A549 (cell line): ENCODE data around the gene FUT8. TPM values are rescaled to one million over a fixed set of nuclear protein-coding genes. Genes with fewer than 3 reads are reported as not detected.

Source experiments
- ATAC-seq, 2 experiments: fragments of 200-7000 bp in 1 of 2; fragments of >200 bp in 1 of 2; cut with Nextera tagmentation in 1 of 2; cut with Tn5 transposase in 1 of 2; 3 replicates each; pipeline versions ENCODE4 v1.8.0 to v1.9.1; 2018 to 2020; ENCODE audit warnings: mild to moderate bottlenecking in 1 of 2, moderate library complexity in 1 of 2
- CTCF ChIA-PET: fragments of 300-600 bp; sonication (Branson Sonifier 250); formaldehyde crosslinking; extraction: SDS; loops from one replicate; lab custom pipeline; 2021; ENCODE audit warnings: antibody characterized with exemption, inconsistent platforms; lab: Yijun Ruan, JAX
- POLR2A ChIA-PET: fragments of 350-600 bp; formaldehyde crosslinking; extraction: SDS; loops from one replicate; lab custom pipeline; 2021; ENCODE audit warnings: antibody characterized with exemption, inconsistent platforms; lab: Yijun Ruan, JAX
- DNase-seq, 2 experiments: peaks; one replicate each; pipeline versions ENCODE4 v3.0.0 to v3.0.0-alpha.2; 2011 to 2016; ENCODE audit warnings: low read depth in 1 of 2, low spot score in 1 of 2
- FAIRE-seq: peaks from 2 replicates; lab custom pipeline; 2011; peaks lifted over from hg19 to GRCh38; lab: Jason Lieb, UNC
- H3K27ac ChIP-seq, 2 experiments: fragments of >200 bp; sonication (Bioruptor Twin); formaldehyde crosslinking; 3 replicates each; pipeline ENCODE4 v1.5.1; 2016 to 2017
- H3K4me1 ChIP-seq: fragments of >200 bp; sonication (Bioruptor Twin); formaldehyde crosslinking; 3 replicates; pipeline ENCODE4 v1.6.1; 2016
- H3K4me2 ChIP-seq: fragments of >200 bp; sonication (Bioruptor Twin); formaldehyde crosslinking; 3 replicates; pipeline ENCODE4 v1.6.1; 2016
- H3K4me3 ChIP-seq: fragments of >200 bp; sonication (Bioruptor Twin); formaldehyde crosslinking; 3 replicates; pipeline ENCODE4 v1.5.1; 2016
- H3K9me3 ChIP-seq: fragments of >200 bp; sonication (Bioruptor Twin); formaldehyde crosslinking; 3 replicates; pipeline ENCODE4 v1.6.1; 2016
- ATOH8 ChIP-seq: fragments of 250-450 bp; sonication (Bioruptor Pico); IDR thresholded peaks from 2 replicates; pipeline ENCODE4 v1.5.0; 2020; ENCODE audit warnings: low read depth, mild to moderate bottlenecking, moderate library complexity
- BCL3 ChIP-seq: fragments of >200 bp; sonication (Bioruptor Twin); formaldehyde crosslinking; IDR thresholded peaks from 3 replicates; pipeline ENCODE4 v1.6.1; 2016
- BHLHE40 ChIP-seq: IDR thresholded peaks from 2 replicates; pipeline ENCODE4 v1.6.1; 2012; ENCODE audit warnings: low read depth, low read length, inconsistent platforms
- CBX8 ChIP-seq: fragments of 200-600 bp; sonication (generic); IDR thresholded peaks from 2 replicates; pipeline ENCODE4 v1.6.1; 2016
- CHD4 ChIP-seq: fragments of 200-600 bp; sonication (generic); IDR thresholded peaks from 2 replicates; pipeline ENCODE4 v1.6.1; 2016; ENCODE audit warnings: antibody characterized with exemption, mild to moderate bottlenecking, borderline replicate concordance
- HMGXB4 ChIP-seq: fragments of 250-450 bp; sonication (Bioruptor Pico); IDR thresholded peaks from 2 replicates; pipeline ENCODE4 v1.5.0; 2021; ENCODE audit warnings: mild to moderate bottlenecking, moderate library complexity, borderline replicate concordance
- HOXB13 ChIP-seq: fragments of 250-450 bp; sonication (Bioruptor Pico); IDR thresholded peaks from 2 replicates; pipeline ENCODE4 v1.5.0; 2020; ENCODE audit warnings: low read depth, mild to moderate bottlenecking, moderate library complexity
- HOXB5 ChIP-seq: fragments of 250-450 bp; sonication (Bioruptor Pico); IDR thresholded peaks from 2 replicates; pipeline ENCODE4 v1.5.0; 2020; ENCODE audit warnings: mild to moderate bottlenecking, moderate library complexity
- KDM1A ChIP-seq: fragments of 200-600 bp; sonication (generic); IDR thresholded peaks from 2 replicates; pipeline ENCODE4 v1.6.1; 2016; ENCODE audit warnings: low read depth, mild to moderate bottlenecking
- KDM5A ChIP-seq: fragments of 200-600 bp; sonication (generic); IDR thresholded peaks from 2 replicates; pipeline ENCODE4 v1.6.1; 2016; ENCODE audit warnings: antibody characterized with exemption, mild to moderate bottlenecking
- MAX ChIP-seq: IDR thresholded peaks from 2 replicates; pipeline ENCODE4 v1.6.1; 2012
- MAZ ChIP-seq: fragments of 150-350 bp; IDR thresholded peaks from 2 replicates; pipeline ENCODE4 v1.6.1; 2014; ENCODE audit warnings: antibody characterized with exemption, low read depth, low read length, borderline replicate concordance
- PHF8 ChIP-seq: fragments of 200-600 bp; sonication (generic); IDR thresholded peaks from 2 replicates; pipeline ENCODE4 v1.6.1; 2016; ENCODE audit warnings: low read depth, mild to moderate bottlenecking, antibody characterized with exemption, moderate library complexity, borderline replicate concordance
- SMC3 ChIP-seq: fragments of >200 bp; sonication (Bioruptor Twin); formaldehyde crosslinking; IDR thresholded peaks from 3 replicates; pipeline ENCODE4 v1.6.1; 2018; ENCODE audit warnings: inconsistent platforms
- SREBF2 ChIP-seq: fragments of 450-650 bp; IDR thresholded peaks from 2 replicates; pipeline ENCODE4 v1.6.1; 2014; ENCODE audit warnings: mild to moderate bottlenecking, moderate library complexity
- TP53 ChIP-seq: fragments of 250-450 bp; sonication (Bioruptor Pico); IDR thresholded peaks from 2 replicates; pipeline ENCODE4 v1.5.0; 2021; ENCODE audit warnings: mild to moderate bottlenecking, moderate library complexity
- USF2 ChIP-seq: fragments of 450-650 bp; IDR thresholded peaks from 2 replicates; pipeline ENCODE4 v1.6.1; 2014; ENCODE audit warnings: antibody characterized with exemption
- ZFP36 ChIP-seq: fragments of 450-650 bp; IDR thresholded peaks from 2 replicates; pipeline ENCODE4 v1.6.1; 2014; ENCODE audit warnings: borderline replicate concordance; ENCODE audit not compliant: partially characterized antibody
- WGBS: methylation state at CpG from one replicate; pipeline ENCODE4 v1.1.6; 2017; ENCODE audit errors: missing lambda C conversion rate; 5-methylcytosine and 5-hydroxymethylcytosine counted together
- polyA plus RNA-seq, 4 experiments: library from polyadenylated mRNA; depleted of rRNA in 3 of 4; stranded (reverse); fragments of >200 nt; fragmentation: RNase III in 1 of 4; extraction: RNeasy Plus Mini Kit Qiagen cat#74134 plus additional on column Dnase treatment in 1 of 4; gene quantifications; 2 replicates in 3 of 4; 3 replicates in 1 of 4; pipeline ENCODE4 v1.2.3, GENCODE V29; 2011 to 2017

Gene FUT8
- polyA plus RNA-seq, 2 of the 4 experiments (the other 2 are of a cell fraction): 20.3 to 22.9 TPM

GRCh38 chr14:65471038-65471878 is 58.7 kb downstream of the FUT8 start:
- Histone ChIP-seq H3K4me2 (no peak overlapping the region), H3K27ac (no peak overlapping the region), H3K4me3 (no peak overlapping the region), H3K4me1 (no peaks in the 10 kb centered on the region), H3K9me3 (no peaks in the 10 kb centered on the region)
- DNase-seq (no peak), FAIRE-seq (no peak), ATAC-seq (no peak; a peak in 1 of 6 replicates)
- ChIA-PET CTCF (no interaction called here), POLR2A (no interaction called here)
- TF ChIP-seq SREBF2 (no peak), CHD4 (no peak), BCL3 (no peak), BHLHE40 (no peak), MAX (no peak), SMC3 (no peak), PHF8 (no peak), MAZ (no peak), ATOH8 (CRISPR knock-in tag) (no peak)
- WGBS: 84% methylated on average over 5 of the region's 5 CpGs

- Histone ChIP-seq H3K4me2 (no peak overlapping the region), H3K9me3 (no peaks in the 10 kb centered on the region), H3K27ac (no peak overlapping the region), H3K4me3 (no peak overlapping the region), H3K4me1 (no peaks in the 10 kb centered on the region)
- TF ChIP-seq HOXB5 (no peak), KDM1A (no peak), TP53 (CRISPR knock-in tag) (no peak), USF2 (no peak), PHF8 (no peak), CBX8 (no peak), ZFP36 (no peak)
- TF ChIP-seq, all 56 proteins: peak for 0
- CTCF ChIA-PET: no interaction called here
- no peak for DNase-seq
- no peak for FAIRE-seq
- ATAC-seq: no peak
- POLR2A ChIA-PET: no interaction called here
Observed at GRCh38 chr14:65472189-65472588, 59.7 kb downstream of the FUT8 start.

- no peaks in the 10 kb centered on the region for H3K9me3 ChIP-seq
- POLR2A ChIA-PET: no interaction called here
- ATAC-seq (no peak), DNase-seq (no peak), FAIRE-seq (no peak)
- H3K27ac ChIP-seq: no peak overlapping the region
- TF ChIP-seq HMGXB4 (CRISPR knock-in tag): no peak
- no peak for TF ChIP-seq KDM5A
- no peak for TF ChIP-seq HOXB13
- no peak overlapping the region for H3K4me2 ChIP-seq
- CTCF ChIA-PET: interaction anchor here (1.1 kb wide), 1 partner anchor 10 kb away, joined by 3 read pairs; no protein-coding TSS in a partner anchor
- H3K4me3 ChIP-seq: no peak overlapping the region
- WGBS: 100% methylated on average over 2 of the region's 2 CpGs
- peaks cover 4% of the 10 kb centered on the region; the same call in 1 of the 3 replicates for H3K4me1 ChIP-seq
Observed at GRCh38 chr14:65476273-65476941, 63.9 kb downstream of the FUT8 start.
